KOPT-K1 (cell line): ENCODE data around the gene MPRIP.
A peak's percentile ranks its signal among the peaks of the same experiment; 100 is the strongest.

ENCODE experiments used
- H3K27ac ChIP-seq: fragments of 200-600 bp; sonication (generic); 2 replicates; pipeline ENCODE4 v1.5.1; 2016; ENCODE audit warnings: antibody characterized with exemption, mild to moderate bottlenecking, low read depth, low read length; ENCODE audit not compliant: poor library complexity, severe bottlenecking
- H3K36me3 ChIP-seq: fragments of 200-600 bp; sonication (generic); 2 replicates; pipeline ENCODE4 v1.5.1; 2017; ENCODE audit warnings: antibody characterized with exemption, mild to moderate bottlenecking, low read length, moderate library complexity; ENCODE audit not compliant: insufficient read depth
- H3K9me3 ChIP-seq: fragments of 200-600 bp; sonication (generic); 2 replicates; pipeline ENCODE4 v1.5.1; 2017; ENCODE audit warnings: antibody characterized with exemption, low read length, mild to moderate bottlenecking; ENCODE audit not compliant: insufficient read depth, poor library complexity, severe bottlenecking

The MPRIP gene

GRCh38 chr17:17088541-17089525 lies 46.6 kb downstream of the MPRIP start:
- H3K36me3 ChIP-seq, result peaks cover 57% of the 10 kb centered on the region
- peak overlapping the region; percentile 15 for H3K27ac ChIP-seq
- H3K9me3 ChIP-seq, result no peaks in the 10 kb centered on the region

GRCh38 chr17:17089796-17090641 lies 47.8 kb downstream of the MPRIP start:
- Histone ChIP-seq H3K9me3 (no peaks in the 10 kb centered on the region), H3K27ac (peak overlapping the region; percentile 15), H3K36me3 (peaks cover 45% of the 10 kb centered on the region; the same call in 1 of the 2 replicates)

DNA sequence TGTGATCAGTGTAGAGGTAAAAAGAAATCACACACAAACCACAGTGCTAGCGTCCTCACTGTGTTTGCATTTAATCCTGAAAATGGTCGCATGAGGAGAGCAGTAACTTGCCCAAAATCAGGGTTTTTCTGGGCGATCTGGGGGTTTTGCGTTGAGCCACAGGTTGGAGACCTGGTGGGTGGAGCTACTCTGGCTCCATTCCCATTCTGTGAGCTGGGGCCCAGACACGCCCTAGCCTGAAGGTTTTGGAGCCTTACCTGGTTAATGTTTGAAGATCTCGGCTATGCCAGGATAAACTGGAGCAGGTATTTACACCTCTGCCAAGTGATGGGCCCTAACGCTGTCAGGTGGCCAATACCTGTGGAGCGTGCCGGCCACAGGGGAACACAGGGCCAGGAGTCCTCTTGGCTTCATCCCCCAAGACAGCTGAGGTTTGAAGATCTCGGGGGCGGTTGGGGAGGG lies 48.4 kb downstream of the MPRIP start:
- Histone ChIP-seq H3K9me3 (no peaks in the 10 kb centered on the region), H3K36me3 (peaks cover 44% of the 10 kb centered on the region; the same call in 1 of the 2 replicates), H3K27ac (no peak overlapping the region)

DNA sequence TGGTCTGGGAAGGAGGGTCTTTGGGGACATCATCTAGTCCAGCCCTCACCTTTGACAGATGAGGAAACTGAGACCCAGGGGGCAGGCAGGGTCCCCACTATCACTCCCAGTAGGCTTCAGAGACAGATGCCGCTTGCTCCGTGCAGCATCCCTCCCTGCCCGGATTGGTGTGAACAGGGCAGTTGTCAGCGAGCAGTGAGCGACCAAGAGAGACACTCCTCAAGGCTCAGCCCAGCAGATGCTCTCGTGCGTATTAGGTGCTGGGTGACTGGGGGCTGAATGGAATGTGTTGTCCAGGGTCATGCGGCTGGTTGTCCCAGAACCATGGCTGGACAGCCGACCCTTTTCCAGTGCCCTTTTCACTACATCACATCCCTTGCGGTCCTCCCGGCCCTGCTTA lies 49.0 kb downstream of the MPRIP start:
- Histone ChIP-seq H3K9me3 (no peaks in the 10 kb centered on the region), H3K27ac (no peak overlapping the region), H3K36me3 (peaks cover 43% of the 10 kb centered on the region; the same call in 1 of the 2 replicates)

DNA sequence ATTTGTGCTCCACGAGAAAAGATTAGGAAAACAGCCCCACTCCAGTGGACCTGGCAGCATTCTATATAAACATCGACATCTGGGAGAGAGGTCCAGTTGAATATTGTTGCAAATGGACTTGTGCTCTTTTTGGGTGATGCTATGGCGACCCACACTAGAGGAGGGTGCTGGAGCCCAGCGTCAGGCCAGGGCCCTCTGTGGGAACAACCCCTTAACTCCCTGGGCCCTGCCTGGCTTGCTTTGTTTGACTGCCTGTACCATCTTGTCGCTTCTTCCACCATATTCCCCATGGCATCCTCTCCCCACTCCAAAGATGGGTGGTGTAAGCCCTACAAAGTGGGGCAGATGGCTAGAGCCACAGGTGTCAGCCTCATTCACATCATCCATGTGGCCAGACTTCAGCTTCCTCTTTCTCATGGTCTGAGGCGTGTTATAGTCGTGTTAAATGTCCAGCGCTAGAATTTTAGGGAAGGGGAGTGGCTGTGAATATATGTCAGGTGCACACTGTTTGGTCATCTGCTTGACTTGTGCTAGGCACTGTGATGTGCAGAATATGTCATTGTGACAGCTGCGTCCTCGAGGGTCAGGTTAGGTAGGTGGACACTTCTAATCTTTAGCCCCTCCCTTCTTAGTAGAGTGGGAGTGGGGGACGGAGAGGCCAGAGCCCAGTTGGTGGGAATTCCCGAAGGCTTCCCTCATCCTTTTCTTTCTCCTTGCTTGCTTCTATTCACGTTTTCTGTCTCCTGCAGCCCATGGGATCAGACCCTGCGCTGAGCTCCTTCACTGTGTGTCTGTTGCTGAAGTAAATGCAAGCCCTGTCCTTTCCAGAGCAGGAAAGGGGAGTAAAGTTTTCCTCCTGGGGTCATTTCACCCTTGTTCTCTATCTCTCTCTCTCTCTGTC lies 49.8 kb downstream of the MPRIP start:
- Histone ChIP-seq H3K36me3 (peaks cover 48% of the 10 kb centered on the region), H3K27ac (no peak overlapping the region)

DNA sequence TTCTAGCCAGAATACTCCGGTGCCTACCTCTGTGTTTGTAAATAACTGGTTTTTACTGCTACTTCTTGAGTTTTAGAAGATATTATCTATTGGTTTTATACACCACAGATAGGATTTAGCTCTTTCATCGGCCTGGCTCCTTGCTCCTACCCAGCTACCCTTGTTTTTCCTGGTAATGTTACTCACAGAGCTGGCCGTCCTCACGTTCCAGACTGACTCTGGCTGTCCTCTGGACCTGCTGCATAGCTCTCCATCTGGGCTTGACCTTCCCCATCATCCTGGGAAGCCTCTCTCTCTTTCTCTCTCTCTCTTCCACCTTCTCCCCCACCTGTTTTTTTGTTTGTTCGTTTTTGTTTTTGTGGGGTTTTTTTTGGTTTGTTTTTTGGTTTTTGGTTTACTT lies 51.5 kb downstream of the MPRIP start:
- no peak overlapping the region for H3K27ac ChIP-seq
- no peaks in the 10 kb centered on the region for H3K9me3 ChIP-seq
- peaks cover 51% of the 10 kb centered on the region for H3K36me3 ChIP-seq

More for the DNA sequence above, 49.8 kb downstream of the MPRIP start:
- H3K9me3 ChIP-seq, result no peaks in the 10 kb centered on the region

DNA sequence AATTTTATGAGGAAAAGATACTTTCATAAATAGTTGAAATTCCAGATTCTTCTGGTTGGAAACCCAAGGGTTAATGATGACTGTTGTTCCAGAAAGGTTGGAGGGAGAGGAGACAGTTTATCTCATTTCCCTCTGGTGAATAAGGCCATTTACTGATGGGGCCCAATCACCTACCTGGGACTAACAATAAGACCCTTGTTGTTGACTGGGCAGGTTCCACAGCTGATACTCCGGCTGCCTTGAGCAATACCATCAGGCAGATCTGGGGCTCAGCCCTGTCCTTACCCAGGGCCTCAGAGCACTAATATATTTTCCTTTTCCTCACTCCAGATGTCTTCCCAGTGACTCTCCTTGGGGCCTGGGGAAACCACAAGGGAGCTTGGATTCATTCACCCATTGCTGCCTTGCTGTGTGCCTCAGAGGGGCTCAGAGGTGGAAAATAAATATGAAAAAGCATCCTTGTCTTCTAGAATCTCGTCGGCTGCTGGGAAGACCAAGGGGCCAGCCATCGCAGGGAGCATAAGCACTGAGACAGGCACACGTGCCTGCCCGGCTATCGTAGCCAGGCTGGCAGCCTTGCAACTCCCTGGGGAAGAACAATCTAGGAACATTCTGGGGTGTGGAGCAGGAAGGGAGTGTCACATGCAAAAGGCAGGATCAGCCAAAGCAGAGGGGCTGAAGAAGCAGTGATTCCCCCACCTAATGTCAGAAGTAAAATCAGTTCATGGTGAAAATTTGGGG lies 54.4 kb downstream of the MPRIP start:
- no peak overlapping the region for H3K27ac ChIP-seq
- peaks cover 41% of the 10 kb centered on the region for H3K36me3 ChIP-seq
- H3K9me3 ChIP-seq, result no peaks in the 10 kb centered on the region

DNA sequence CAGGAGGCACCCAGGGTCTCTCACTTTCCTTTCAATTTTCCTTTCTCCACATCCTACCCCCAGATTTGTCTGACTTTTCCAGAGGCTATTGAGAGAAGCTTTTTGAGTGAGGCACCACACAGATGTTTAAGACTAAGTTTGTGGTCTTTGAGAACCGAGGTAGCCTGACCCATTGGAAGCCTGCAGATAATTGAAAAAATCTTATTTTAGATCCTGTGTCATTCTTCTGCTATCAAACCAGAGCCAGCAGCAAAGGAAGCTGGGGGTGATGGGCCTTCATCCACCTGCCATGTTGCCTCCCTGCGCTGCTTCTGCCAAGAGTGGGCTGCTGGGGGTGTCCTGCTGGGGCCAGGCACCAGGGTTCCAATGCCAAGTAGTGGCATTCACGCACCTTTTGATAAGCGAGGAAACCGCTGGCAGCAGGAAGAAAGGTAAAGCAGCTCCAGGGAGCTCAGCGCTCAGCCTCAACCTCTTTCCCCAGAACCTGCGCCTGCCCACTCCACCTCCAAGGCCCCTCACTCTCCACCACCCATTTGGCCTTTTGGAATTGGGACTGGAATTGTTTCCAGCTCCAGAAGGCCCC lies 55.6 kb downstream of the MPRIP start:
- Histone ChIP-seq H3K36me3 (peaks cover 31% of the 10 kb centered on the region), H3K27ac (no peak overlapping the region), H3K9me3 (no peaks in the 10 kb centered on the region)

DNA sequence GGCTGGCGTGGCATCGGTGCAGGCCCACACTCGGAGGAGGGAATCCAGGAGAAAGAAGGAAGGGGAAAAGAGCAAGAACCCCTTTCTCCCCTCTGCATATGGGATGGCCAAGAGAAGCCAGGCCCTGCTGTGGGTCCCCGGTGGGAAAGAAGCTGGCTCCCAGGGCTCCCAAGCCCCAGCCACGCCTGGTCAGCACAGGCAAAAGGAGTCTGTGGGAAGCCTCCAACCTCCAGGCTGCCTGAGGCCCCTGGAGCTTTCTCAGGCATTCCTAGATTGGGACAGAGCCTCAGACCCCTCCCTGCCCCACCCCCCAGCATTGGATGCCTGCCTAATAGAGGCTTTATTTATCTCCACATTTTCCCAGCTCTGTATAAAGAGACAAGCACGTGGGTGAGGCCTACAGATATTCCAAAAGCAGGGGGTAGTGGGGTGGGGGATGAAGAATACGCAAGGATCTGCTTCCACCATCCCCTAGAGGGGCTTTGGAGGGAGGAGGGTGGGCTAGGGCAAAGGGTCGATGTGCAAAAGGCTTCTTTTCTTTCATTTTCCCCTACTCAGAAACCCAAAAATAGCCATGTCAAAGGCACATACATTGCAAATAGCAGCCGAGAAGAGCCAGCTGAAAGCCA lies 56.4 kb downstream of the MPRIP start:
- Histone ChIP-seq H3K9me3 (no peaks in the 10 kb centered on the region), H3K36me3 (peaks cover 31% of the 10 kb centered on the region), H3K27ac (no peak overlapping the region)

- Histone ChIP-seq H3K9me3 (no peaks in the 10 kb centered on the region), H3K27ac (no peak overlapping the region), H3K36me3 (peaks cover 31% of the 10 kb centered on the region)
These were observed 59.9 kb downstream of the MPRIP start for GRCh38 chr17:17102176-17102575.

GRCh38 chr17:17103160-17103559 lies 60.9 kb downstream of the MPRIP start:
- H3K9me3 ChIP-seq, result no peaks in the 10 kb centered on the region
- no peak overlapping the region for H3K27ac ChIP-seq
- peaks cover 21% of the 10 kb centered on the region for H3K36me3 ChIP-seq

DNA sequence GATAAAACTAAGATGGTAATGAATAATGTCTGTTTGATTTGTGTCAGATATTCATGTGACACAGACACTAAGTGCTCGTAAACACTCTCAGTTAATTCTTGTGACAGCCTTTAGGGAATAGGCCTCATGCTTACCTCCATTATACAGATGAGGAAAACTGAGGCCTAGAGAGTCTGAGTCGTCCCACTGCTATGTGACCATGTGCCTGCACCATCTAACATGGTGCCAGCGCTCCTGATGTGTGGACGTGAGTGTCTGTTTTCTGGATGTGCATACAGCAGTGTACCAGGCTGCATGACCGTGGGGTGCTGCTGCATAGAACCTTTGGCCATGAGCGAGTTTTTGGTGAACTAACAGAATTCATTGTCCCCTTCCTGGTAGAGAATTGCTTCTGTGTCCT lies 61.8 kb downstream of the MPRIP start:
- peaks cover 15% of the 10 kb centered on the region for H3K36me3 ChIP-seq
- no peaks in the 10 kb centered on the region for H3K9me3 ChIP-seq
- H3K27ac ChIP-seq, result no peak overlapping the region

GRCh38 chr17:17104494-17104893 lies 62.2 kb downstream of the MPRIP start:
- Histone ChIP-seq H3K27ac (no peak overlapping the region), H3K9me3 (no peaks in the 10 kb centered on the region), H3K36me3 (peaks cover 11% of the 10 kb centered on the region)
